ENCODE results near the gene TNC. TPM values are rescaled to one million over a fixed set of nuclear protein-coding genes. Genes with fewer than 3 reads are reported as not detected.

Gene TNC
- total and polyA plus RNA-seq, 2 of the 4 experiments (the other 2 are of a cell fraction), result 192 to 253 TPM

- Histone ChIP-seq H2AK5ac (ENCODE audit: low read depth, low read length) (no peak overlapping the region), H2BK15ac (ENCODE audit: low read depth, low read length) (no peak overlapping the region), H2BK20ac (ENCODE audit: low read depth, low read length) (no peak overlapping the region), H2BK5ac (ENCODE audit: low read depth, low read length, poor library complexity, severe bottlenecking) (no peak overlapping the region), H4K8ac (ENCODE audit: low read depth in 2 of 2, low read length in 2 of 2) (no peak overlapping the region), H3K18ac (ENCODE audit: low read depth, low read length) (no peak overlapping the region), H2AFZ (replicated peaks; ENCODE audit: low read length, poor library complexity) (no peak overlapping the region), H3K23ac (ENCODE audit: low read depth, low read length) (no peak overlapping the region), H3K79me1 (ENCODE audit: low read depth in 1 of 2, low read length in 2 of 2) (no peaks in the 10 kb centered on the region), H3K9me3 (ENCODE audit: control insufficient read depth, insufficient read depth, low read length) (no peaks in the 10 kb centered on the region), H3K4me3 (ENCODE audit: insufficient read depth, low read depth, low read length) (no peak overlapping the region), H2AK9ac (replicated peaks; ENCODE audit: low read depth, low read length, poor library complexity) (no peak overlapping the region), H3K4me1 (ENCODE audit: control insufficient read depth, insufficient read depth, low read length) (peaks cover 2% of the 10 kb centered on the region; the same call in 1 of the 2 replicates), H4K91ac (ENCODE audit: insufficient read depth, low read depth, low read length) (no peak overlapping the region), H4K20me1 (ENCODE audit: insufficient read depth, low read length) (no peaks in the 10 kb centered on the region), H3K27ac (ENCODE audit: insufficient read depth, low read length) (no peak overlapping the region), H3K27me3 (ENCODE audit: control insufficient read depth, insufficient read depth, low read length) (peaks cover 21% of the 10 kb centered on the region), H3K4me2 (ENCODE audit: low read depth, low read length) (no peak overlapping the region), H3K36me3 (ENCODE audit: control insufficient read depth, insufficient read depth, low read length) (no peaks in the 10 kb centered on the region), H3K56ac (ENCODE audit: extremely low read depth, insufficient read depth, low read length) (no peak overlapping the region), H4K5ac (ENCODE audit: low read depth, low read length) (no peak overlapping the region), H3K9ac (ENCODE audit: low read depth, low read length) (no peak overlapping the region), H3K14ac (replicated peaks; ENCODE audit: low read depth, low read length) (no peak overlapping the region), H3K4ac (ENCODE audit: low read depth, low read length) (no peak overlapping the region), H2BK120ac (ENCODE audit: low read depth, low read length) (no peak overlapping the region), H3K9me1 (ENCODE audit: insufficient read depth, low read length) (0 out of 2 replicates have a peak, but pooled peaks cover 5% of the 10 kb centered on the region)
- ChIA-PET CTCF (interaction anchor here (1.4 kb wide), 1 partner anchor 95 kb away, joined by 6 read pairs; no protein-coding TSS in a partner anchor), POLR2A (ENCODE audit: unreplicated experiment) (no interaction called here)
- TF ChIP-seq MXI1 (IDR thresholded peaks at IDR 0.05; ENCODE audit: borderline replicate concordance, low read depth, low read length), result no peak
- no peak for TF ChIP-seq MAFK (IDR thresholded peaks at IDR 0.05; ENCODE audit: low read depth, low read length)
- TF ChIP-seq CEBPB (IDR thresholded peaks at IDR 0.05; ENCODE audit: low read depth, low read length), result no peak
- TF ChIP-seq CTCF (conservative IDR thresholded peaks at IDR 0.05; ENCODE audit: low read depth, low read length), result no peak
- TF ChIP-seq FOS (IDR thresholded peaks at IDR 0.05; ENCODE audit: low read depth, low read length), result no peak
- DNase-seq (no peak), ATAC-seq (ENCODE audit: low read depth) (no peak)
- dilution Hi-C loops (cut with HindIII; ENCODE audit: low sequenced_read_pairs, unreplicated experiment), result no loop called here
- in situ Hi-C loops (cut with MboI; ENCODE audit: low sequenced_read_pairs), result no loop called here
- 67% methylated on average over 6 of the region's 8 CpGs; no CpG with 5 or more reads in 1 of the 2 experiments for WGBS, 2 experiments (ENCODE audit: extremely low coverage in 2 of 2, insufficient read length in 1 of 2)
- no TSS peak for BruUV-seq (replicated peaks)
- intact Hi-C loops (cut with micrococcal nuclease), result no loop called here
Measured at GRCh38 chr9:115002371-115003120, 115.4 kb downstream of the TNC start.

Data from IMR-90 (cell line).